Astrocyte (in vitro differentiated cells and primary cell): ENCODE measurements around the gene C2orf76. TPM values are rescaled to one million over a fixed set of nuclear protein-coding genes. Genes with fewer than 3 reads are reported as not detected.

Experiments used
- DNase-seq: peaks from one replicate; pipeline ENCODE4 v3.0.0-alpha.2; 2010; ENCODE audit warnings: low read depth
- FAIRE-seq: peaks from 2 replicates; lab custom pipeline; 2011; peaks lifted over from hg19 to GRCh38; lab: Jason Lieb, UNC
- H2AFZ ChIP-seq: 2 replicates; pipeline ENCODE4 v1.6.0; 2012; ENCODE audit warnings: low read depth, low read length, inconsistent platforms
- H3K27ac ChIP-seq: 2 replicates; pipeline ENCODE4 v1.5.1; 2011; ENCODE audit warnings: low read depth, low read length, inconsistent platforms
- H3K27me3 ChIP-seq: 2 replicates; pipeline ENCODE4 v1.6.0; 2011; ENCODE audit warnings: low read length, inconsistent platforms; ENCODE audit not compliant: insufficient read depth
- H3K36me3 ChIP-seq: 2 replicates; pipeline ENCODE4 v1.5.1; 2011; ENCODE audit warnings: low read length, inconsistent platforms; ENCODE audit not compliant: insufficient read depth
- H3K4me1 ChIP-seq: 2 replicates; pipeline ENCODE4 v1.5.1; 2011; ENCODE audit warnings: low read length, inconsistent platforms; ENCODE audit not compliant: insufficient read depth
- H3K4me2 ChIP-seq: 2 replicates; pipeline ENCODE4 v1.6.0; 2012; ENCODE audit warnings: low read length, inconsistent platforms
- H3K4me3 ChIP-seq: 2 replicates; pipeline ENCODE4 v1.5.1; 2011; ENCODE audit warnings: low read depth, mild to moderate bottlenecking, low read length, inconsistent platforms; ENCODE audit not compliant: insufficient read depth
- H3K79me2 ChIP-seq: 2 replicates; pipeline ENCODE4 v1.6.0; 2012; ENCODE audit warnings: mild to moderate bottlenecking, low read length, inconsistent platforms; ENCODE audit not compliant: insufficient read depth
- H3K9ac ChIP-seq: 2 replicates; pipeline ENCODE4 v1.6.0; 2012; ENCODE audit warnings: mild to moderate bottlenecking, low read length, inconsistent platforms
- H3K9me3 ChIP-seq: 2 replicates; pipeline ENCODE4 v1.5.1; 2012; ENCODE audit warnings: low read depth, mild to moderate bottlenecking, low read length, inconsistent platforms; ENCODE audit not compliant: insufficient read depth
- H4K20me1 ChIP-seq: 2 replicates; pipeline ENCODE4 v1.6.0; 2012; ENCODE audit warnings: low read length, inconsistent platforms; ENCODE audit not compliant: insufficient read depth
- H3K27ac Mint-ChIP-seq: one replicate; pipeline ENCODE4 v1.8.0; 2021; ENCODE audit warnings: mild to moderate bottlenecking, mixed read lengths; ENCODE audit not compliant: unreplicated experiment
- H3K27me3 Mint-ChIP-seq: one replicate; pipeline ENCODE4 v1.8.0; 2021; ENCODE audit warnings: low read depth, mixed read lengths; ENCODE audit not compliant: unreplicated experiment
- H3K36me3 Mint-ChIP-seq: one replicate; pipeline ENCODE4 v1.8.0; 2021; ENCODE audit warnings: low read depth, mixed read lengths; ENCODE audit not compliant: unreplicated experiment
- H3K4me1 Mint-ChIP-seq: one replicate; pipeline ENCODE4 v1.8.0; 2021; ENCODE audit warnings: low read depth, mixed read lengths; ENCODE audit not compliant: unreplicated experiment
- H3K4me3 Mint-ChIP-seq: one replicate; pipeline ENCODE4 v1.8.0; 2021; ENCODE audit warnings: mild to moderate bottlenecking, moderate library complexity, mixed read lengths; ENCODE audit not compliant: unreplicated experiment
- H3K9me3 Mint-ChIP-seq: one replicate; pipeline ENCODE4 v1.8.0; 2021; ENCODE audit warnings: mild to moderate bottlenecking, mixed read lengths; ENCODE audit not compliant: unreplicated experiment
- CTCF ChIP-seq: IDR thresholded peaks from 2 replicates; pipeline ENCODE4 v1.5.1; 2011; ENCODE audit warnings: low read depth, mild to moderate bottlenecking, inconsistent platforms, low read length, moderate library complexity; ENCODE audit not compliant: insufficient read depth
- EZH2 ChIP-seq: IDR thresholded peaks from 2 replicates; pipeline ENCODE4 v1.6.1; 2012; ENCODE audit warnings: mild to moderate bottlenecking, low read length, inconsistent platforms; ENCODE audit not compliant: insufficient read depth
- total RNA-seq: library from RNA; stranded (reverse); gene quantifications from 2 replicates; pipeline ENCODE4 v1.2.1, GENCODE V29; 2021

C2orf76 gene
- total RNA-seq, 1 donor from 2014 or later: 9.2 TPM

- no peak overlapping the region for H3K27ac ChIP-seq
- Mint-ChIP-seq H3K36me3 (no peaks in the 10 kb centered on the region), H3K27ac (no peak overlapping the region), H3K4me1 (peaks cover 3% of the 10 kb centered on the region), H3K27me3 (peaks cover 31% of the 10 kb centered on the region), H3K9me3 (peaks cover 4% of the 10 kb centered on the region), H3K4me3 (no peak overlapping the region)
- H3K9ac ChIP-seq: no peak overlapping the region
- FAIRE-seq: no peak
- no peaks in the 10 kb centered on the region for H4K20me1 ChIP-seq
- H2AFZ ChIP-seq: no peak overlapping the region
- H3K27me3 ChIP-seq: peaks cover 3% of the 10 kb centered on the region
- no peak overlapping the region for H3K4me3 ChIP-seq
- H3K4me2 ChIP-seq: no peak overlapping the region
- no peaks in the 10 kb centered on the region for H3K4me1 ChIP-seq
- no peaks in the 10 kb centered on the region for H3K36me3 ChIP-seq
- H3K9me3 ChIP-seq: no peaks in the 10 kb centered on the region
- no peak for TF ChIP-seq CTCF
- TF ChIP-seq EZH2: no peak
- no peak for DNase-seq
- no peaks in the 10 kb centered on the region for H3K79me2 ChIP-seq
Observed at GRCh38 chr2:119402645-119403560, 36.3 kb upstream of the C2orf76 start.

GRCh38 chr2:119402106-119402505 is 35.5 kb upstream of the C2orf76 start:
- DNase-seq (no peak), FAIRE-seq (no peak)
- no peak overlapping the region for H2AFZ ChIP-seq
- no peak overlapping the region for H3K4me3 Mint-ChIP-seq
- peaks cover 28% of the 10 kb centered on the region for H3K27me3 Mint-ChIP-seq
- H3K9ac ChIP-seq: no peak overlapping the region
- H3K27ac ChIP-seq: no peak overlapping the region
- H3K36me3 Mint-ChIP-seq: no peaks in the 10 kb centered on the region
- H3K4me3 ChIP-seq: no peak overlapping the region
- H3K36me3 ChIP-seq: no peaks in the 10 kb centered on the region
- H4K20me1 ChIP-seq: no peaks in the 10 kb centered on the region
- no peak for TF ChIP-seq CTCF
- no peak for TF ChIP-seq EZH2
- H3K79me2 ChIP-seq: no peaks in the 10 kb centered on the region
- H3K4me1 Mint-ChIP-seq: peaks cover 3% of the 10 kb centered on the region
- peaks cover 3% of the 10 kb centered on the region for H3K27me3 ChIP-seq
- H3K4me1 ChIP-seq: no peaks in the 10 kb centered on the region
- H3K9me3 Mint-ChIP-seq: peaks cover 4% of the 10 kb centered on the region
- H3K4me2 ChIP-seq: no peak overlapping the region
- no peak overlapping the region for H3K27ac Mint-ChIP-seq
- H3K9me3 ChIP-seq: no peaks in the 10 kb centered on the region

GRCh38 chr2:119397196-119397595 is 30.6 kb upstream of the C2orf76 start:
- H3K4me1 ChIP-seq: no peaks in the 10 kb centered on the region
- peaks cover 8% of the 10 kb centered on the region for H3K27me3 Mint-ChIP-seq
- peaks cover 2% of the 10 kb centered on the region for H3K9me3 Mint-ChIP-seq
- FAIRE-seq (no peak), DNase-seq (no peak)
- no peak overlapping the region for H3K4me2 ChIP-seq
- no peaks in the 10 kb centered on the region for H3K36me3 ChIP-seq
- H3K9ac ChIP-seq: no peak overlapping the region
- H3K79me2 ChIP-seq: no peaks in the 10 kb centered on the region
- H2AFZ ChIP-seq: no peak overlapping the region
- peaks cover 3% of the 10 kb centered on the region for H3K27me3 ChIP-seq
- H3K4me1 Mint-ChIP-seq: peaks cover 3% of the 10 kb centered on the region
- H3K4me3 ChIP-seq: no peak overlapping the region
- H4K20me1 ChIP-seq: no peaks in the 10 kb centered on the region
- H3K27ac Mint-ChIP-seq: no peak overlapping the region
- no peak overlapping the region for H3K27ac ChIP-seq
- TF ChIP-seq EZH2 (no peak), CTCF (no peak)
- no peaks in the 10 kb centered on the region for H3K9me3 ChIP-seq
- no peaks in the 10 kb centered on the region for H3K36me3 Mint-ChIP-seq
- H3K4me3 Mint-ChIP-seq: no peak overlapping the region
